GM21529 (cell line): ENCODE measurements around the gene VPS35.

ENCODE experiments used
- ATAC-seq: cut with Tn5 transposase; IDR thresholded peaks from one replicate; pipeline ENCODE4 v1.9.1; 2021; ENCODE audit not compliant: unreplicated experiment

The VPS35 gene

GRCh38 chr16:46620266-46621005 lies 68.5 kb downstream of the VPS35 start:
- ATAC-seq: peak; percentile 20

GRCh38 chr16:46618516-46618915 lies 70.5 kb downstream of the VPS35 start:
- no peak for ATAC-seq

GRCh38 chr16:46614006-46614405 lies 75.0 kb downstream of the VPS35 start:
- no peak for ATAC-seq

GRCh38 chr16:46613352-46613751 lies 75.6 kb downstream of the VPS35 start:
- ATAC-seq: no peak

GRCh38 chr16:46612121-46612520 lies 76.9 kb downstream of the VPS35 start:
- peak; percentile 71 for ATAC-seq

GRCh38 chr16:46607529-46607928 lies 81.4 kb downstream of the VPS35 start:
- no peak for ATAC-seq

- ATAC-seq: no peak
Observed at GRCh38 chr16:46606231-46606630, 82.7 kb downstream of the VPS35 start.
